WTC11 (cell line): ENCODE measurements around the gene PLPP3.

Experiments used
- ATF1 ChIP-seq: sonication (generic); formaldehyde crosslinking; IDR thresholded peaks from 2 replicates; pipeline ENCODE4 v1.8.1; 2023; ENCODE audit warnings: mild to moderate bottlenecking, moderate library complexity, missing genetic modification reagents
- ATF2 ChIP-seq: sonication (generic); formaldehyde crosslinking; IDR thresholded peaks from 2 replicates; pipeline ENCODE4 v1.8.1; 2022; ENCODE audit warnings: low read depth, missing genetic modification reagents, borderline replicate concordance
- CBFB ChIP-seq: sonication (generic); formaldehyde crosslinking; IDR thresholded peaks from 2 replicates; pipeline ENCODE4 v1.8.1; 2022; ENCODE audit warnings: mild to moderate bottlenecking, low read depth, missing genetic modification reagents
- CREM ChIP-seq: sonication (generic); formaldehyde crosslinking; IDR thresholded peaks from 2 replicates; pipeline ENCODE4 v1.8.1; 2022; ENCODE audit warnings: mild to moderate bottlenecking, missing genetic modification reagents, moderate library complexity
- CTCF ChIP-seq: fragments of 200-600 bp; IDR thresholded peaks from 2 replicates; pipeline ENCODE4 v1.8.0; 2022; ENCODE audit warnings: antibody characterized with exemption
- ELF4 ChIP-seq: sonication (generic); formaldehyde crosslinking; IDR thresholded peaks from 2 replicates; pipeline ENCODE4 v1.8.1; 2022; ENCODE audit warnings: low read depth, mild to moderate bottlenecking, moderate library complexity, missing genetic modification reagents
- FOXP1 ChIP-seq: sonication (generic); formaldehyde crosslinking; IDR thresholded peaks from 2 replicates; pipeline ENCODE4 v1.8.0; 2022; ENCODE audit warnings: missing genetic modification reagents, mild to moderate bottlenecking, moderate library complexity, borderline replicate concordance
- JUN ChIP-seq: sonication (generic); formaldehyde crosslinking; IDR thresholded peaks from 2 replicates; pipeline ENCODE4 v1.8.0; 2023; ENCODE audit warnings: mild to moderate bottlenecking, missing genetic modification reagents
- NR2C2 ChIP-seq: sonication (generic); formaldehyde crosslinking; IDR thresholded peaks from 2 replicates; pipeline ENCODE4 v1.8.0; 2022; ENCODE audit warnings: mild to moderate bottlenecking, missing genetic modification reagents
- SP1 ChIP-seq: sonication (generic); formaldehyde crosslinking; conservative IDR thresholded peaks from 2 replicates; pipeline ENCODE4 v1.8.1; 2022; ENCODE audit warnings: missing genetic modification reagents
- TEAD1 ChIP-seq: sonication (generic); formaldehyde crosslinking; IDR thresholded peaks from 2 replicates; pipeline ENCODE4 v1.8.0; 2022; ENCODE audit warnings: mild to moderate bottlenecking, missing genetic modification reagents
- USF2 ChIP-seq: sonication (generic); formaldehyde crosslinking; IDR thresholded peaks from 2 replicates; pipeline ENCODE4 v1.8.1; 2023; ENCODE audit warnings: mild to moderate bottlenecking, missing genetic modification reagents, moderate library complexity

GRCh38 chr1:56535939-56536338 is 43.4 kb downstream of the PLPP3 start:
- TF ChIP-seq CTCF (no peak), CBFB (CRISPR knock-in tag) (no peak), CREM (CRISPR knock-in tag) (no peak), SP1 (CRISPR knock-in tag) (no peak), FOXP1 (CRISPR knock-in tag) (no peak), NR2C2 (CRISPR knock-in tag) (no peak), JUN (no peak), ATF1 (CRISPR knock-in tag) (no peak), TEAD1 (no peak), ELF4 (CRISPR knock-in tag) (no peak), ATF2 (no peak), USF2 (no peak)
